Progenitor cell of endocrine pancreas (in vitro differentiated cells): ENCODE results near the gene HNRNPUL2. TPM values are rescaled to one million over a fixed set of nuclear protein-coding genes. Genes with fewer than 3 reads are reported as not detected.

Experiments
- DNase-seq: peaks from one replicate; pipeline ENCODE4 v3.0.0; 2021; ENCODE audit warnings: low spot score; ENCODE audit not compliant: unreplicated experiment
- H3K27ac Mint-ChIP-seq: 2 replicates; pipeline ENCODE4 v1.8.0; 2021; ENCODE audit warnings: mild to moderate bottlenecking, moderate library complexity, mixed read lengths
- H3K27me3 Mint-ChIP-seq: 2 replicates; pipeline ENCODE4 v1.8.0; 2021; ENCODE audit warnings: mixed read lengths
- H3K36me3 Mint-ChIP-seq: 2 replicates; pipeline ENCODE4 v1.8.0; 2022; ENCODE audit warnings: mixed read lengths; ENCODE audit not compliant: insufficient read depth
- H3K4me1 Mint-ChIP-seq: 2 replicates; pipeline ENCODE4 v1.8.0; 2021; ENCODE audit warnings: low read depth, mixed read lengths
- H3K4me3 Mint-ChIP-seq: 2 replicates; pipeline ENCODE4 v1.8.0; 2021; ENCODE audit warnings: low read depth, mild to moderate bottlenecking, moderate library complexity, mixed read lengths
- H3K9me3 Mint-ChIP-seq: 2 replicates; pipeline ENCODE4 v1.8.0; 2021; ENCODE audit warnings: low read depth, mixed read lengths
- CTCF ChIP-seq: fragments of 200-600 bp; sonication (generic); IDR thresholded peaks from one replicate; pipeline ENCODE4 v1.5.0; 2021; ENCODE audit warnings: antibody characterized with exemption, mild to moderate bottlenecking; ENCODE audit not compliant: unreplicated experiment
- total RNA-seq: library from RNA; stranded (reverse); gene quantifications from 2 replicates; pipeline ENCODE4 v1.2.1, GENCODE V29; 2021

Gene HNRNPUL2
- total RNA-seq, 1 donor from 2014 or later = 61.0 TPM

- Mint-ChIP-seq H3K9me3 (no peaks in the 10 kb centered on the region), H3K36me3 (peaks cover 40% of the 10 kb centered on the region), H3K4me1 (peaks cover 29% of the 10 kb centered on the region), H3K27me3 (no peaks in the 10 kb centered on the region), H3K27ac (no peak overlapping the region), H3K4me3 (peak overlapping the region; percentile 85)
- DNase-seq = no peak
- TF ChIP-seq CTCF = no peak
Measured at GRCh38 chr11:62724171-62724570, 3.1 kb downstream of the HNRNPUL2 start.

GRCh38 chr11:62721994-62722393 is 5.3 kb downstream of the HNRNPUL2 start:
- H3K27me3 Mint-ChIP-seq = no peaks in the 10 kb centered on the region
- H3K9me3 Mint-ChIP-seq = no peaks in the 10 kb centered on the region
- TF ChIP-seq CTCF = peak; percentile 38
- peak overlapping the region; percentile 90 for H3K27ac Mint-ChIP-seq
- peaks cover 47% of the 10 kb centered on the region for H3K36me3 Mint-ChIP-seq
- no peak for DNase-seq
- H3K4me3 Mint-ChIP-seq = no peak overlapping the region
- H3K4me1 Mint-ChIP-seq = peaks cover 23% of the 10 kb centered on the region

GRCh38 chr11:62719302-62719978 is 7.8 kb downstream of the HNRNPUL2 start:
- Mint-ChIP-seq H3K36me3 (peaks cover 52% of the 10 kb centered on the region), H3K9me3 (no peaks in the 10 kb centered on the region), H3K27me3 (no peaks in the 10 kb centered on the region), H3K27ac (no peak overlapping the region), H3K4me3 (no peak overlapping the region), H3K4me1 (peaks cover 11% of the 10 kb centered on the region)
- DNase-seq = no peak
- no peak for TF ChIP-seq CTCF

GRCh38 chr11:62716816-62717215 is 10.4 kb downstream of the HNRNPUL2 start:
- H3K27ac Mint-ChIP-seq = no peak overlapping the region
- no peaks in the 10 kb centered on the region for H3K9me3 Mint-ChIP-seq
- DNase-seq = no peak
- no peaks in the 10 kb centered on the region for H3K27me3 Mint-ChIP-seq
- H3K4me1 Mint-ChIP-seq = peaks cover 15% of the 10 kb centered on the region
- no peak overlapping the region for H3K4me3 Mint-ChIP-seq
- peaks cover 46% of the 10 kb centered on the region for H3K36me3 Mint-ChIP-seq
- no peak for TF ChIP-seq CTCF

- TF ChIP-seq CTCF = no peak
- Mint-ChIP-seq H3K4me3 (no peak overlapping the region), H3K9me3 (no peaks in the 10 kb centered on the region), H3K4me1 (peaks cover 15% of the 10 kb centered on the region), H3K36me3 (peaks cover 40% of the 10 kb centered on the region), H3K27me3 (no peaks in the 10 kb centered on the region), H3K27ac (peak overlapping the region; percentile 82)
- no peak for DNase-seq
Measured at GRCh38 chr11:62716206-62716605, 11.1 kb downstream of the HNRNPUL2 start.
